CD4-positive, alpha-beta T cell treated with Interleukin-17A for 4 hours (primary cell): ENCODE measurements around the gene OR2L5.

Source experiments
- DNase-seq: peaks from one replicate; pipeline ENCODE4 v3.0.0-alpha.2; 2020; ENCODE audit warnings: mixed read lengths

OR2L5 gene

DNA sequence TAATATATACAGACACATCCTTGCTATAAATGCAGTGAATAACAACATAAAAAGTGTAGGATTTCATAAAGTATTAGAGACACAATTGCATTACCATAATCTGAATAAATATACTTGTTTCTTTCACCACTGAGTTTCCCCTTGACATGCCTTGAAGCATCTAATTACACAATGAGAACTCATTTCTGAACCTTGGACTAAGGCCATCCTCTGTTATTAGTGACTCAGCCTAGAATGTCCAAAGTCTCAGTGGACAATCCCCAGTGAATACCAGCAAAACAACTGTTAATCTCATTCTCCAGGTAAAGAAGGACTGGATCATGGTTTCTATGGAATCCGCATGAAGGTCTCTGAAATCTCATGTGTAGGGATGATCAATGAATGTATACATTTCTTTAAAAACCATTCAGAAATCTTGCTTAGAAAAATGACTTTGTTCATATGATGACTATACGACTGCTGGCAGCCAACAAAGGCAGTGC lies at the start of gene OR2L5:
TSS of gene OR2L5 (plus strand) at position 432 of the 482 bp plus-strand sequence. CDS start 8,288 bp downstream, outside the sequence.
- no peak for DNase-seq

GRCh38 chr1:247964933-247965332 lies 48.5 kb upstream of the OR2L5 start, which contains the start of gene OR2AK2:
TSS of gene OR2AK2 (plus strand) at chr1:247965233. CDS start at chr1:247965377, 144 bp downstream.
- no peak for DNase-seq

DNA sequence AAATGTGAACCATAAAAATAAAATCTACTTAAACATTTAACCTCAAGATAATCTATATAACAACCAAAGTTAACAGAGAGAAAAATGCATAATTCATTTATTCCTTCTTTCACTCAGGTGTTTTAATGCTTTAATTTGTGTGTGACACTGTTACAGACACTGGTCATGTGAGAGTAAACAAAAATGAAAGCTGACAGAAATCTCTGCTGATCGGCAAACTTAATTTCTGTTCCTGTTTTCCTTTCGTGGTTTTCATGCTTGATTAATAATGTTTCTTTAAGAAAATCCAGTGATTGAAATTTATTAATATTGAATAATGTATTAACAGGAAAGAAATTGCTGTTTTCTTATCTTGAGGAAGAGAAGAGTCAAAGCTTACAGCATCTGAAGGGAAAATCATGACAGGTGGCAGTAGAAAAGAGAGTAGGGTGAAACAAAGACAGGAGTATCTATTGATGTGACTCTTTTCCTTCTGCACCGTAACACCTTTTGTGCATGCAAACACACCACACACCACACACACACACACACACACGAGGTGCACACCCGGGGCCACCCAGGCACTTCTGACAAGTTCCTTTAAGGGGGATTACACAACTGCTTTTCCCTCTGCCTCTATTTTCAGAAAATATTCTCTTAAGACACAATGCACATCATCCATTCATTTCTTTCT lies 46.8 kb upstream of the OR2L5 start:
- DNase-seq, result no peak

- no peak for DNase-seq
Measured at GRCh38 chr1:247992986-247993385, 20.5 kb upstream of the OR2L5 start.

GRCh38 chr1:247998811-247999210 lies 14.6 kb upstream of the OR2L5 start:
- no peak for DNase-seq

DNA sequence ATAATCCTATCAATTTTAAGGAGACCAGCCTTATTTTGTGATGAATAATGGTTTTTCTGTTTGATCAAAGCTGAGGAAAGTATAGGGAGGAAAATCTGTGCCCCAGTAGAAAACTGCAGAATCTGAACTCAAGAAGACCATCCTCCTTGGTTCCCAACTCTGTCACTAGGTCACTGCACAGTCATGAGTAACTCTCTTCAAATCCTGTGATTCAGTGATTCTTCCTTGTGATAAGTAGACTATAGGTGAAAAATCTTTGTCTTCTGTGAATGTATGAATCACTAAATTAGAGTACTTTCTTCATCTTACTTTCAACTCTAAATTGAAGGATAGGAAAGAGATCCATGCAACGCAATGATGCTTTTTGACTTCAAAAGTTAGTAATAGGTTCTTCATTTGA lies 13.3 kb upstream of the OR2L5 start:
- no peak for DNase-seq

- no peak for DNase-seq
Measured at GRCh38 chr1:248007778-248008177, 5.7 kb upstream of the OR2L5 start.

DNA sequence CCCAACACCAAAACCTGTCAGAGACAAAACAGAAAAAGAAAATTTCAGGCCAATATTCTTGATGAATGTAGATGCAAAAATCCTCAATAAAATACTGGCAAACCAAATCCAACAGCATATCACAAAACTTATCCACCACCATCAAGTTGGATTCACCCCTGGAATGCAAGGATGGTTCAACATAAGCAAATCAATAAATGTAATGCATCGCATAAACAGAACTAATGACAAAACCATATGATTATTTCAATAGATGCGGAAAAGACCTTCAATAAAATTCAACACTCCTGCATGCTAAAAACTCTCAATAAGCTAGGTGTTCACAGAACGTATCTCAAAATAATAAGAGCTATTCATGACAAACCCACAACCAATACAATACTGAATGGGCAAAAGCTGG lies 3.8 kb upstream of the OR2L5 start:
- no peak for DNase-seq

- DNase-seq, result no peak
Measured at GRCh38 chr1:248015803-248016202, 2.3 kb downstream of the OR2L5 start.

- no peak for DNase-seq
Measured at GRCh38 chr1:248029770-248030169, 16.3 kb downstream of the OR2L5 start, which contains the start of gene OR2L2. TSS of gene OR2L2 (plus strand) at chr1:248030070. CDS start at chr1:248038268, 8,198 bp downstream.

- DNase-seq, result no peak
Measured at GRCh38 chr1:248045209-248045608, 31.7 kb downstream of the OR2L5 start.

GRCh38 chr1:248046536-248046935 lies 33.1 kb downstream of the OR2L5 start, which contains the start of gene OR2L3:
TSS of gene OR2L3 (plus strand) at chr1:248046836. CDS start at chr1:248060682, 13,846 bp downstream.
- no peak for DNase-seq

- DNase-seq, result no peak
Measured at GRCh38 chr1:248047008-248047407, 33.5 kb downstream of the OR2L5 start.

DNA sequence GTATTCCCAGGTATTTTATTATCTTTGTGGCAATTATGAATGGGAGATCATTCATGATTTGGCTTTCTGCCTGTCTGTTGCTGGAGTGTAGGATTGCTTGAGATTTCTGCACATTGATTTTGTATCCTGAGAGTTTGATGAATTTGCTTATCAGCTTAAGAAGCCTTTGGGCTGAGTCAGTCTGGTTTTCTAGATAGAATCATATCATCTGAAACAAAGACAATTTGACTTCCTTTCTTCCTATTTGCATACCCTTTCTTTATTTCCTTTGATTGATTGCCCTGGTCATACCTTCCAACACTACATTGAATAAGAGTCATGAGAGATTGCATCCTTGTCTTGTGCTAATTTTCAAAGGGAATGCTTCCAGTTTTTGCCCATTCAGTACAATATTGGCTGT lies 41.2 kb downstream of the OR2L5 start:
- no peak for DNase-seq

- DNase-seq, result no peak
Measured at GRCh38 chr1:248055261-248055660, 41.8 kb downstream of the OR2L5 start.

- no peak for DNase-seq
Measured at GRCh38 chr1:248065071-248065470, 51.6 kb downstream of the OR2L5 start.

GRCh38 chr1:248065604-248066003 lies 52.1 kb downstream of the OR2L5 start:
- no peak for DNase-seq
